Measurements from ENCODE around the gene ENG. TPM values are rescaled to one million over a fixed set of nuclear protein-coding genes. Genes with fewer than 3 reads are reported as not detected.

ENG gene
- total RNA-seq, 1 experiment from 2014 or later = 0.76 TPM

- Histone ChIP-seq H3K9me2 (ENCODE audit: insufficient read depth) (no peaks in the 10 kb centered on the region), H2AFZ (ENCODE audit: low read depth, low read length, poor library complexity, severe bottlenecking) (no peak overlapping the region), H3K27me3 (ENCODE audit: insufficient read depth, low read length) (no peaks in the 10 kb centered on the region), H3K79me2 (ENCODE audit: insufficient read depth, low read length) (no peaks in the 10 kb centered on the region), H4K20me1 (ENCODE audit: insufficient read depth) (no peaks in the 10 kb centered on the region), H3K9ac (ENCODE audit: low read length) (no peak overlapping the region), H3K9me3 (ENCODE audit: control insufficient read depth in 1 of 2, insufficient read depth in 1 of 2, low read depth in 1 of 2, low read length in 2 of 2) (no peaks in the 10 kb centered on the region), H3K36me3 (ENCODE audit: control insufficient read depth in 1 of 2, insufficient read depth in 2 of 2, low read length in 2 of 2) (no peaks in the 10 kb centered on the region), H3K27ac (ENCODE audit: low read depth, low read length) (no peak overlapping the region), H3K4me3 (replicated peaks in 1 of 2; ENCODE audit: low read depth in 1 of 2, low read length in 2 of 2) (no peak overlapping the region), H3K4me1 (ENCODE audit: control insufficient read depth in 1 of 2, insufficient read depth in 2 of 2, low read length in 2 of 2) (peaks cover 13 to 21% of the 10 kb centered on the region in 2 experiments), H3K4me2 (ENCODE audit: low read length) (no peak overlapping the region)
- ChIA-PET RAD21 (ENCODE audit: low non-redundant PET in 1 of 2, low total read pairs in 2 of 2, uncharacterized antibody in 2 of 2, unreplicated experiment in 2 of 2) (no interaction called here), POLR2A (no interaction called here), CTCF (no interaction called here)
- no peak for DNase-seq (ENCODE audit: low read depth, low spot score)
- BruUV-seq (replicated peaks) = no TSS peak
- TF ChIP-seq CBX3 (IDR thresholded peaks at IDR 0.05; ENCODE audit: low read depth) (no peak), YY1 (IDR thresholded peaks at IDR 0.05; ENCODE audit: extremely low read depth, insufficient replicate concordance, low read depth, low read length) (no peak), CTCF (IDR thresholded peaks at IDR 0.05 in 2 of 3, conservative IDR thresholded peaks at IDR 0.05 in 1 of 3; ENCODE audit: borderline replicate concordance in 1 of 3, insufficient read depth in 1 of 3, low read depth in 2 of 3, low read length in 2 of 3) (no peak), TCF7L2 (IDR thresholded peaks at IDR 0.05; ENCODE audit: borderline replicate concordance, extremely low read depth, insufficient read depth, insufficient read length) (no peak), ZFX (IDR thresholded peaks at IDR 0.05) (no peak), EGR1 (IDR thresholded peaks at IDR 0.05; ENCODE audit: low read depth) (no peak), EZH2phosphoT487 (IDR thresholded peaks at IDR 0.05; ENCODE audit: borderline replicate concordance) (no peak), EZH2 (IDR thresholded peaks at IDR 0.05) (no peak), POLR2A (IDR thresholded peaks at IDR 0.05; ENCODE audit: borderline replicate concordance, extremely low read depth, insufficient read depth, insufficient read length) (no peak), POLR2AphosphoS5 (IDR thresholded peaks at IDR 0.05; ENCODE audit: low read depth, low read length) (no peak), FOSL1 (IDR thresholded peaks at IDR 0.05; ENCODE audit: low read depth) (no peak), RAD21 (IDR thresholded peaks at IDR 0.05; ENCODE audit: low read depth) (no peak), SRF (IDR thresholded peaks at IDR 0.05; ENCODE audit: low read depth) (no peak), ELF1 (IDR thresholded peaks at IDR 0.05; ENCODE audit: borderline replicate concordance, low read depth) (no peak), MAX (IDR thresholded peaks at IDR 0.05) (no peak), SP1 (IDR thresholded peaks at IDR 0.05; ENCODE audit: low read depth) (no peak), CEBPB (IDR thresholded peaks at IDR 0.05; ENCODE audit: low read depth) (no peak), JUND (IDR thresholded peaks at IDR 0.05) (no peak), ATF3 (IDR thresholded peaks at IDR 0.05) (no peak)
- ATAC-seq = no peak
- intact Hi-C loops (cut with micrococcal nuclease) = no loop called here
Measured at GRCh38 chr9:127773981-127774380, 80.5 kb downstream of the ENG start.
